Measurements from ENCODE around the gene APOBEC3A.

GRCh38 chr22:38957808-38958650, 620 bp downstream of the APOBEC3A start:
- no peak for TF ChIP-seq CTCF (IDR thresholded peaks at IDR 0.05; ENCODE audit: poor library complexity)
- no peak for TF ChIP-seq EZH2phosphoT487 (IDR thresholded peaks at IDR 0.05; ENCODE audit: low read depth, severe bottlenecking, unreplicated experiment)
- TF ChIP-seq EZH2 (IDR thresholded peaks at IDR 0.05; ENCODE audit: borderline replicate concordance) = no peak

Measured in hepatocyte (in vitro differentiated cells).